ENCODE results near the gene RAB8B.

Gene RAB8B

DNA sequence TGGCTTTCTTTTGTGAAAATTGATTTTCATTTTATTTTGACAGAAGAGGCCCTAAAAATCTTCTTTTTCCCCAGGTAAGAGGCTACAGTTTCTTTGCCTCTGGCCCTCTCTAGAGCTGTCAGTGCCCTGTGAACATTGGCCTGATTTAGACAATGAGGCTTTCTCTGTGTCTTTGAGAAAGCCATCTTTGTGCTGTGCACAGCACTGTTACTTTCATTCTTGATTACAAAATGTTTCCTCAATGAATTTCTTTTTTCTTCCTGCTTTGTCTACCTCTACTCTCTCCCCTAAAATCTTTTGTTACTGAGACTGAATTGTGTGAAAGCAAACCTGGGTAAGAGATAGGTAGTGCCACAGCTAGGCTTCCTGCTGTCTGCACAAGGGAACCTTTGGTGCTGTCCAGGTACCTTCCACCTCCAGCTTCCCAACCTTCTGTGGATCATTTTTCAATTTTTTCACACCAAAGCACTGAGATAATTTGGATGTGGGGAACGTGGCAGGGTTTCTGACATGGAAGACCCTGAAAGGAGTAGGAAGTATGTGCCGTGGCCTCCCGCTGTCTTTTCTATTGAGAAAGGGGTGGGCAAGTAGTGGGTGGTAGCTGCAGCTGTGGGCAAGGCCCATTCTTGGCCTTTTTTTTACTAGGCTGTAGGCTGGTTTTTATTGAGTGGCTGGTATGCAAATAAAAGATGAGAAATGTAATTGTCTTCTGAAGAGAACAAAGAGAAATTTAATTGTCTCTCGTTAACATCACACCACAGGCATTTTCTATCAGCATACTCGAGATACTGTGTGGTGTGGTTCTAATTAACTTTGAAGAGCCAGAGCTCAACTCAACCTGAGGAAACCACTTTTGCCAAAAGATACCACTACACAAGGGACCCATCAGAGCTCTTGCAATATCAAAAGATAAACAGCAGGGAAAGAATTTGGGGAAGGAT lies 21.0 kb downstream of the RAB8B start (continued):
- TF ChIP-seq ZNF791 (tag by site-specific recombination; IDR thresholded peaks at IDR 0.05) (no peak), ZNF157 (tag by site-specific recombination; IDR thresholded peaks at IDR 0.05) (no peak), ZNF529 (tag by site-specific recombination; IDR thresholded peaks at IDR 0.05; ENCODE audit: insufficient replicate concordance) (no peak), ZNF670 (tag by site-specific recombination; IDR thresholded peaks at IDR 0.05; ENCODE audit: low read depth) (no peak), FEZF1 (tag by site-specific recombination; IDR thresholded peaks at IDR 0.05) (peak; percentile 71), ZNF214 (tag by site-specific recombination; IDR thresholded peaks at IDR 0.05; ENCODE audit: borderline replicate concordance) (no peak), IKZF3 (tag by site-specific recombination; IDR thresholded peaks at IDR 0.05) (0 out of 2 replicates have a peak, but pooled peaks have one; percentile 33), PRDM1 (tag by site-specific recombination; IDR thresholded peaks at IDR 0.05) (peak; percentile 59), SP3 (tag by site-specific recombination; IDR thresholded peaks at IDR 0.05) (no peak), ZNF610 (tag by site-specific recombination; IDR thresholded peaks at IDR 0.05; ENCODE audit: borderline replicate concordance) (no peak), ZNF416 (tag by site-specific recombination; IDR thresholded peaks at IDR 0.05) (no peak), ZFP37 (tag by site-specific recombination; IDR thresholded peaks at IDR 0.05) (no peak), ZNF621 (tag by site-specific recombination; IDR thresholded peaks at IDR 0.05) (no peak), ZNF140 (tag by site-specific recombination; IDR thresholded peaks at IDR 0.05) (no peak), ZNF16 (tag by site-specific recombination; IDR thresholded peaks at IDR 0.05; ENCODE audit: low read depth) (no peak), ZSCAN16 (tag by site-specific recombination; IDR thresholded peaks at IDR 0.05) (no peak), RBAK (tag by site-specific recombination; IDR thresholded peaks at IDR 0.05) (no peak), SCRT1 (tag by site-specific recombination; IDR thresholded peaks at IDR 0.05; ENCODE audit: borderline replicate concordance) (peak; percentile 53; the same call in 1 of the 2 replicates), ZNF23 (tag by site-specific recombination; IDR thresholded peaks at IDR 0.05; ENCODE audit: borderline replicate concordance) (no peak)
- TF ChIP-seq, protein P1, sequence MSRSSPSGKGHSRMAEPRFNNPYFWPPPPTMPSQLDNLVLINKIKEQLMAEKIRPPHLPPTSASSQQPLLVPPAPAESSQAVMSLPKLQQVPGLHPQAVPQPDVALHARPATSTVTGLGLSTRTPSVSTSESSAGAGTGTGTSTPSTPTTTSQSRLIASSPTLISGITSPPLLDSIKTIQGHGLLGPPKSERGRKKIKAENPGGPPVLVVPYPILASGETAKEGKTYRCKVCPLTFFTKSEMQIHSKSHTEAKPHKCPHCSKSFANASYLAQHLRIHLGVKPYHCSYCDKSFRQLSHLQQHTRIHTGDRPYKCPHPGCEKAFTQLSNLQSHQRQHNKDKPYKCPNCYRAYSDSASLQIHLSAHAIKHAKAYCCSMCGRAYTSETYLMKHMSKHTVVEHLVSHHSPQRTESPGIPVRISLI (tag by site-specific recombination; IDR thresholded peaks at IDR 0.05), result no peak
- TF ChIP-seq, protein P2, sequence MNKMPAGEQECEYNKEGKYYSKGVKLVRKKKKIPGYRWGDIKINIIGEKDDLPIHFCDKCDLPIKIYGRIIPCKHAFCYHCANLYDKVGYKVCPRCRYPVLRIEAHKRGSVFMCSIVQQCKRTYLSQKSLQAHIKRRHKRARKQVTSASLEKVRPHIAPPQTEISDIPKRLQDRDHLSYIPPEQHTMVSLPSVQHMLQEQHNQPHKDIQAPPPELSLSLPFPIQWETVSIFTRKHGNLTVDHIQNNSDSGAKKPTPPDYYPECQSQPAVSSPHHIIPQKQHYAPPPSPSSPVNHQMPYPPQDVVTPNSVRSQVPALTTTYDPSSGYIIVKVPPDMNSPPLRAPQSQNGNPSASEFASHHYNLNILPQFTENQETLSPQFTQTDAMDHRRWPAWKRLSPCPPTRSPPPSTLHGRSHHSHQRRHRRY (tag by site-specific recombination; IDR thresholded peaks at IDR 0.05), result no peak
- TF ChIP-seq, protein P3, sequence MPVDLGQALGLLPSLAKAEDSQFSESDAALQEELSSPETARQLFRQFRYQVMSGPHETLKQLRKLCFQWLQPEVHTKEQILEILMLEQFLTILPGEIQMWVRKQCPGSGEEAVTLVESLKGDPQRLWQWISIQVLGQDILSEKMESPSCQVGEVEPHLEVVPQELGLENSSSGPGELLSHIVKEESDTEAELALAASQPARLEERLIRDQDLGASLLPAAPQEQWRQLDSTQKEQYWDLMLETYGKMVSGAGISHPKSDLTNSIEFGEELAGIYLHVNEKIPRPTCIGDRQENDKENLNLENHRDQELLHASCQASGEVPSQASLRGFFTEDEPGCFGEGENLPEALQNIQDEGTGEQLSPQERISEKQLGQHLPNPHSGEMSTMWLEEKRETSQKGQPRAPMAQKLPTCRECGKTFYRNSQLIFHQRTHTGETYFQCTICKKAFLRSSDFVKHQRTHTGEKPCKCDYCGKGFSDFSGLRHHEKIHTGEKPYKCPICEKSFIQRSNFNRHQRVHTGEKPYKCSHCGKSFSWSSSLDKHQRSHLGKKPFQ (tag by site-specific recombination; IDR thresholded peaks at IDR 0.05), result peak; percentile 75
- TF ChIP-seq, protein P4, sequence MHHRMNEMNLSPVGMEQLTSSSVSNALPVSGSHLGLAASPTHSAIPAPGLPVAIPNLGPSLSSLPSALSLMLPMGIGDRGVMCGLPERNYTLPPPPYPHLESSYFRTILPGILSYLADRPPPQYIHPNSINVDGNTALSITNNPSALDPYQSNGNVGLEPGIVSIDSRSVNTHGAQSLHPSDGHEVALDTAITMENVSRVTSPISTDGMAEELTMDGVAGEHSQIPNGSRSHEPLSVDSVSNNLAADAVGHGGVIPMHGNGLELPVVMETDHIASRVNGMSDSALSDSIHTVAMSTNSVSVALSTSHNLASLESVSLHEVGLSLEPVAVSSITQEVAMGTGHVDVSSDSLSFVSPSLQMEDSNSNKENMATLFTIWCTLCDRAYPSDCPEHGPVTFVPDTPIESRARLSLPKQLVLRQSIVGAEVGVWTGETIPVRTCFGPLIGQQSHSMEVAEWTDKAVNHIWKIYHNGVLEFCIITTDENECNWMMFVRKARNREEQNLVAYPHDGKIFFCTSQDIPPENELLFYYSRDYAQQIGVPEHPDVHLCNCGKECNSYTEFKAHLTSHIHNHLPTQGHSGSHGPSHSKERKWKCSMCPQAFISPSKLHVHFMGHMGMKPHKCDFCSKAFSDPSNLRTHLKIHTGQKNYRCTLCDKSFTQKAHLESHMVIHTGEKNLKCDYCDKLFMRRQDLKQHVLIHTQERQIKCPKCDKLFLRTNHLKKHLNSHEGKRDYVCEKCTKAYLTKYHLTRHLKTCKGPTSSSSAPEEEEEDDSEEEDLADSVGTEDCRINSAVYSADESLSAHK (tag by site-specific recombination; IDR thresholded peaks at IDR 0.05), result peak; percentile 65; the same call in 1 of the 2 replicates
- TF ChIP-seq, protein P5, sequence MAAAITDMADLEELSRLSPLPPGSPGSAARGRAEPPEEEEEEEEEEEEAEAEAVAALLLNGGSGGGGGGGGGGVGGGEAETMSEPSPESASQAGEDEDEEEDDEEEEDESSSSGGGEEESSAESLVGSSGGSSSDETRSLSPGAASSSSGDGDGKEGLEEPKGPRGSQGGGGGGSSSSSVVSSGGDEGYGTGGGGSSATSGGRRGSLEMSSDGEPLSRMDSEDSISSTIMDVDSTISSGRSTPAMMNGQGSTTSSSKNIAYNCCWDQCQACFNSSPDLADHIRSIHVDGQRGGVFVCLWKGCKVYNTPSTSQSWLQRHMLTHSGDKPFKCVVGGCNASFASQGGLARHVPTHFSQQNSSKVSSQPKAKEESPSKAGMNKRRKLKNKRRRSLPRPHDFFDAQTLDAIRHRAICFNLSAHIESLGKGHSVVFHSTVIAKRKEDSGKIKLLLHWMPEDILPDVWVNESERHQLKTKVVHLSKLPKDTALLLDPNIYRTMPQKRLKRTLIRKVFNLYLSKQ (tag by site-specific recombination; IDR thresholded peaks at IDR 0.05; ENCODE audit: borderline replicate concordance), result no peak
- TF ChIP-seq, protein P6, sequence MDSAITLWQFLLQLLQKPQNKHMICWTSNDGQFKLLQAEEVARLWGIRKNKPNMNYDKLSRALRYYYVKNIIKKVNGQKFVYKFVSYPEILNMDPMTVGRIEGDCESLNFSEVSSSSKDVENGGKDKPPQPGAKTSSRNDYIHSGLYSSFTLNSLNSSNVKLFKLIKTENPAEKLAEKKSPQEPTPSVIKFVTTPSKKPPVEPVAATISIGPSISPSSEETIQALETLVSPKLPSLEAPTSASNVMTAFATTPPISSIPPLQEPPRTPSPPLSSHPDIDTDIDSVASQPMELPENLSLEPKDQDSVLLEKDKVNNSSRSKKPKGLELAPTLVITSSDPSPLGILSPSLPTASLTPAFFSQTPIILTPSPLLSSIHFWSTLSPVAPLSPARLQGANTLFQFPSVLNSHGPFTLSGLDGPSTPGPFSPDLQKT (IDR thresholded peaks at IDR 0.05; ENCODE audit: borderline replicate concordance, low read depth, low read length), result no peak
- TF ChIP-seq, protein P7, sequence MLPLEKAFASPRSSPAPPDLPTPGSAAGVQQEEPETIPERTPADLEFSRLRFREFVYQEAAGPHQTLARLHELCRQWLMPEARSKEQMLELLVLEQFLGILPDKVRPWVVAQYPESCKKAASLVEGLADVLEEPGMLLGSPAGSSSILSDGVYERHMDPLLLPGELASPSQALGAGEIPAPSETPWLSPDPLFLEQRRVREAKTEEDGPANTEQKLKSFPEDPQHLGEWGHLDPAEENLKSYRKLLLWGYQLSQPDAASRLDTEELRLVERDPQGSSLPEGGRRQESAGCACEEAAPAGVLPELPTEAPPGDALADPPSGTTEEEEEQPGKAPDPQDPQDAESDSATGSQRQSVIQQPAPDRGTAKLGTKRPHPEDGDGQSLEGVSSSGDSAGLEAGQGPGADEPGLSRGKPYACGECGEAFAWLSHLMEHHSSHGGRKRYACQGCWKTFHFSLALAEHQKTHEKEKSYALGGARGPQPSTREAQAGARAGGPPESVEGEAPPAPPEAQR (tag by site-specific recombination; IDR thresholded peaks at IDR 0.05), result no peak
- TF ChIP-seq, protein P8, sequence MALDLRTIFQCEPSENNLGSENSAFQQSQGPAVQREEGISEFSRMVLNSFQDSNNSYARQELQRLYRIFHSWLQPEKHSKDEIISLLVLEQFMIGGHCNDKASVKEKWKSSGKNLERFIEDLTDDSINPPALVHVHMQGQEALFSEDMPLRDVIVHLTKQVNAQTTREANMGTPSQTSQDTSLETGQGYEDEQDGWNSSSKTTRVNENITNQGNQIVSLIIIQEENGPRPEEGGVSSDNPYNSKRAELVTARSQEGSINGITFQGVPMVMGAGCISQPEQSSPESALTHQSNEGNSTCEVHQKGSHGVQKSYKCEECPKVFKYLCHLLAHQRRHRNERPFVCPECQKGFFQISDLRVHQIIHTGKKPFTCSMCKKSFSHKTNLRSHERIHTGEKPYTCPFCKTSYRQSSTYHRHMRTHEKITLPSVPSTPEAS (tag by site-specific recombination; IDR thresholded peaks at IDR 0.05), result no peak
